ENCODE results near the gene C16orf74. TPM values are rescaled to one million over a fixed set of nuclear protein-coding genes. Genes with fewer than 3 reads are reported as not detected.

The C16orf74 gene
- total and polyA plus RNA-seq, 7 experiments from 2014 or later: 0.99 to 19.8 (median 13.1) TPM

Small RNA genes within 50 kb of the gene (microRNA-seq; reads per million reads assigned to microRNA genes)
- gene MIR1910 (ENCODE audit: borderline microRNAs expressed): not detected

Other genes starting within 250 kb of the C16orf74 start
- gene GSE1, start 137.8 kb downstream of the C16orf74 start, total RNA-seq: 10 to 100 TPM in 4 of 5 experiments, 1 to 10 TPM in 1; 8.7 to 69.2 (median 33.3) TPM
- gene GSE1, start 137.8 kb downstream of the C16orf74 start, polyA plus RNA-seq: under 1 TPM; 0.18 to 0.37 TPM
- gene GINS2, start 62.1 kb downstream of the C16orf74 start, total RNA-seq: 10 to 100 TPM in 1 of 5 experiments, 1 to 10 TPM in 4; 1.0 to 43.6 (median 1.9) TPM
- gene GINS2, start 62.1 kb downstream of the C16orf74 start, polyA plus RNA-seq: 1 to 10 TPM; 1.3 to 2.1 TPM
- gene EMC8, start 48.4 kb upstream of the C16orf74 start, total RNA-seq: 10 to 100 TPM; 22.4 to 31.8 (median 28.7) TPM
- gene EMC8, start 48.4 kb upstream of the C16orf74 start, polyA plus RNA-seq: 10 to 100 TPM; 24.8 to 26.1 TPM
- 100 to 1,000 TPM; 479 to 692 (median 661) TPM for gene COX4I1, start 48.6 kb upstream of the C16orf74 start, total RNA-seq
- 1,000 to 10,000 TPM; 1,296 to 1,303 TPM for gene COX4I1, start 48.6 kb upstream of the C16orf74 start, polyA plus RNA-seq
- gene IRF8, start 148.1 kb upstream of the C16orf74 start, total RNA-seq: 100 to 1,000 TPM in 1 of 5 experiments, 10 to 100 TPM in 2, 1 to 10 TPM in 2; 3.5 to 105 (median 19.9) TPM
- gene IRF8, start 148.1 kb upstream of the C16orf74 start, polyA plus RNA-seq: 1 to 10 TPM; 4.5 to 6.4 TPM

All from naive thymus-derived CD4-positive, alpha-beta T cell (primary cell).